ENCODE data around the gene CELF5. TPM values are rescaled to one million over a fixed set of nuclear protein-coding genes. Genes with fewer than 3 reads are reported as not detected.

The CELF5 gene
- total and polyA plus RNA-seq, 2 experiments from 2014 or later = 5.6 to 10.6 TPM

- TF ChIP-seq CTCF (conservative IDR thresholded peaks at IDR 0.05; ENCODE audit: low read depth in 2 of 2) (no peak), REST (IDR thresholded peaks at IDR 0.05; ENCODE audit: unreplicated experiment) (no peak), CREB1 (CRISPR knock-in tag; IDR thresholded peaks at IDR 0.05; ENCODE audit: low read depth) (no peak)
These were observed 85.8 kb downstream of the CELF5 start (continued) for GRCh38 chr19:3310280-3310679.

- H3K36me3 Mint-ChIP-seq (ENCODE audit: low read depth) = no peaks in the 10 kb centered on the region; the same call in 2 of the 3 replicates
- Histone ChIP-seq H3K36me3 (ENCODE audit: insufficient read depth) (no peaks in the 10 kb centered on the region), H4K20me1 (replicated peaks; ENCODE audit: insufficient read depth) (no peaks in the 10 kb centered on the region), H3K27ac (ENCODE audit: low read depth) (no peak overlapping the region), H3K4me3 (no peak overlapping the region), H3K79me2 (replicated peaks; ENCODE audit: insufficient read depth) (no peaks in the 10 kb centered on the region), H3K4me1 (ENCODE audit: insufficient read depth) (no peaks in the 10 kb centered on the region), H3K9me2 (ENCODE audit: insufficient read depth) (no peaks in the 10 kb centered on the region), H3F3A (replicated peaks; ENCODE audit: low read depth) (no peaks in the 10 kb centered on the region), H3K27me3 (ENCODE audit: insufficient read depth) (peaks cover 5% of the 10 kb centered on the region; the same call in 1 of the 2 replicates), H2AFZ (no peak overlapping the region), H3K4me2 (no peak overlapping the region)
- DNase-seq (ENCODE audit: low spot score) = no peak
- H3K9me3 Mint-ChIP-seq = peaks cover 3% of the 10 kb centered on the region; the same call in 2 of the 3 replicates
- no peak overlapping the region for H3K4me3 Mint-ChIP-seq
- H3K4me1 Mint-ChIP-seq = no peaks in the 10 kb centered on the region; the same call in 2 of the 3 replicates
- no peak for ATAC-seq
- peaks cover 15% of the 10 kb centered on the region for H3K27me3 Mint-ChIP-seq (ENCODE audit: insufficient read depth, low read depth, poor library complexity)
- no peak overlapping the region for H3K27ac Mint-ChIP-seq
- TF ChIP-seq, protein P1, sequence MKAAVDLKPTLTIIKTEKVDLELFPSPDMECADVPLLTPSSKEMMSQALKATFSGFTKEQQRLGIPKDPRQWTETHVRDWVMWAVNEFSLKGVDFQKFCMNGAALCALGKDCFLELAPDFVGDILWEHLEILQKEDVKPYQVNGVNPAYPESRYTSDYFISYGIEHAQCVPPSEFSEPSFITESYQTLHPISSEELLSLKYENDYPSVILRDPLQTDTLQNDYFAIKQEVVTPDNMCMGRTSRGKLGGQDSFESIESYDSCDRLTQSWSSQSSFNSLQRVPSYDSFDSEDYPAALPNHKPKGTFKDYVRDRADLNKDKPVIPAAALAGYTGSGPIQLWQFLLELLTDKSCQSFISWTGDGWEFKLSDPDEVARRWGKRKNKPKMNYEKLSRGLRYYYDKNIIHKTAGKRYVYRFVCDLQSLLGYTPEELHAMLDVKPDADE (IDR thresholded peaks at IDR 0.05) = no peak
- no peak for TF ChIP-seq JUNB (IDR thresholded peaks at IDR 0.05; ENCODE audit: unreplicated experiment)
- TF ChIP-seq REST (IDR thresholded peaks at IDR 0.05; ENCODE audit: unreplicated experiment) = no peak
- TF ChIP-seq CTCF (conservative IDR thresholded peaks at IDR 0.05; ENCODE audit: low read depth in 2 of 2) = no peak
- TF ChIP-seq EZH2 (IDR thresholded peaks at IDR 0.05; ENCODE audit: low read depth, unreplicated experiment) = no peak
- TF ChIP-seq NANOG (IDR thresholded peaks at IDR 0.05; ENCODE audit: borderline replicate concordance) = no peak
- no peak for TF ChIP-seq EZH2phosphoT487 (IDR thresholded peaks at IDR 0.05; ENCODE audit: unreplicated experiment)
- TF ChIP-seq POLR2AphosphoS5 (IDR thresholded peaks at IDR 0.05; ENCODE audit: low read depth) = no peak
- no peak for TF ChIP-seq ZNF331 (CRISPR knock-in tag; IDR thresholded peaks at IDR 0.05; ENCODE audit: low read depth)
- TF ChIP-seq CREB1 (CRISPR knock-in tag; IDR thresholded peaks at IDR 0.05; ENCODE audit: low read depth) = no peak
- TF ChIP-seq ZNF114 (CRISPR knock-in tag; IDR thresholded peaks at IDR 0.05) = no peak
These were observed 86.2 kb downstream of the CELF5 start for GRCh38 chr19:3310711-3311110.

Data from GM23338 (cell line).